Mesenteric fat pad (tissue), 1 donor: ENCODE data around the gene CASP4. TPM values are rescaled to one million over a fixed set of nuclear protein-coding genes. Genes with fewer than 3 reads are reported as not detected.
"Not testable (repeated sequence)": the region's sequence is repeated elsewhere in the genome, so short reads cannot be mapped to it uniquely, and the experiment has no call there.

ENCODE experiments used
- DNase-seq: peaks from one replicate; pipeline ENCODE4 v3.0.0-alpha.2; 2020; ENCODE audit warnings: low spot score
- total RNA-seq: library from RNA; stranded (reverse); fragmentation: NEBNext Ultra II Directional; extraction: Animal tissue kit (Norgen Biotek cat#: 25700); gene quantifications from one replicate; pipeline ENCODE4 v1.2.1, GENCODE V29; 2021
- donor health status: DM: yes; HTN: yes; CAD: no.

The CASP4 gene
- total RNA-seq, 1 donor from 2014 or later, result 75.8 TPM

DNA sequence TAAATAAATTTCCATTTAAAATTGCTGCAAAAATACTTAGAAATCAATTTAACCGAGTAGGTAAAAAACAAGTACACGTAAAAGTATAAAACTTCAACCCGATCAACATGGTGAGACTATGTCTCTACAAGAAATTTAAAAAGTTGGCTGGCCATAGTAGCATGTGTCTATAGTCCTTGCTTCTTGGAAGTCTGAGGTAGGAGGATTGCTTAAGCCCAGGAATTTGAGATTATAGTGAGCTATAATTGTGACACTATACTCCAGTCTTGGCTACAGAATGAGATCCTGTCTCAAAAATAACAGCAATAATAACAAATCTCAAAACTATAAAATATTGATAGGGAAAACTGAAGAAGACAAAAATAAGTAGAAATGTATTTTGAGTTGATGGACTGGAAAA is 11.1 kb downstream of the CASP4 start:
- no peak for DNase-seq

DNA sequence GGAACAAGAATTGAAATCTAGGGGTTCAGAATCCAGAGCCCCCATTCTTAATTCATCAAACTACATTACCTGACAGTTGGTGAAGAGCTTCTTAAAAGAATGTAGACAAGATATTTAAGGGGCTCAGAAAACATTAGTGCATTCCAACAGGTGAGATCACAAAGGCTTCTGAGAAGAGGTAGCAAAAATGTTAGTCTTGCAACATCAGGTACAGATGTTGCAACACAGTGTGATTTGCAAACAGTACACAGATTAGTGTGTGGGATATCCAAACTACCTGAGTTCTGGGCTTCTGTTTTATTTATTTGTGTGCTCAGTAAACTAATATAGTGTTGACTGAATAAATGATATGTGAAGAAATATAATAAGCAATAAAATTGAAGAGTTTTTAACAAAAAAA is 11.8 kb downstream of the CASP4 start:
- no peak for DNase-seq

DNA sequence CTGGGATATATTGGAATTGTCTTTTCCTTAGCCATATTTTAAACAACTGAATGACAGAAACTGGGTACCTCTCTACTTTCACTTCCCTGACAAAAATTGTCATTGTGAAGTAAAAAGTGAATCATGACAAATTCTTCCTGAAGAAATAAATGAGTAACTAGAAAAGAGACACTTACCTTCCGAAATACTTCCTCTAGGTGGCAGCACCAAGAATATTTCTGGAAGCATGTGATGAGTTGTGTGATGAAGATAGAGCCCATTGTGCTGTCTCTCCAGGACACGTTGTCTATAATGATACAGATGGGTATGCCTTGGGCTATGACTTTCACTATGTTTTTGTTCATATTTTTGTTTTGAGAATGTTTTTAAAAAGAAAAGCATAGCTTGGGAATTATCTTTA is 21.5 kb downstream of the CASP4 start:
- DNase-seq, result no peak

- no peak for DNase-seq
Observed at GRCh38 chr11:104944076-104944475, 24.3 kb downstream of the CASP4 start.

GRCh38 chr11:104943561-104943960 is 24.8 kb downstream of the CASP4 start:
- DNase-seq, result no peak

DNA sequence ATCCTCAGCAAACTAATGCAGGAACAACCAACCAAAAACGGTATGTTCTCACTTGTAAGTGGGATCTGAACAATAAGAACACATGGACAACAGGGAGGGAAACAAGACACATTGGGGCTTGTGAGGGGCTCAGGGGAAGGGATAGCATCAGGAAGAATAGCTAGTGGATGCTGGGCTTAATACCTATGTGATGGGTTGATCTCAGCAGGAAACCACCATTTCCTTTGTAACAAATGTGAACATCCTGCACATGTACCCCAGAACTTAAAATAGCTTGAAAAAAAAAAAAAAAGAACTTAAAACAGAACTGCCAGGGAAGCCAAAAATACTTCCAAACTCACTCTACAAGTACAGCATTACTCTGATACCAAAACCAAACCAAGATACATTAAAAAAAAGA is 33.8 kb downstream of the CASP4 start:
- no peak for DNase-seq

GRCh38 chr11:104934073-104934472 is 34.3 kb downstream of the CASP4 start:
- DNase-seq, result not testable (repeated sequence)

- no peak for DNase-seq
Observed at GRCh38 chr11:104928811-104929210, 39.6 kb downstream of the CASP4 start.

DNA sequence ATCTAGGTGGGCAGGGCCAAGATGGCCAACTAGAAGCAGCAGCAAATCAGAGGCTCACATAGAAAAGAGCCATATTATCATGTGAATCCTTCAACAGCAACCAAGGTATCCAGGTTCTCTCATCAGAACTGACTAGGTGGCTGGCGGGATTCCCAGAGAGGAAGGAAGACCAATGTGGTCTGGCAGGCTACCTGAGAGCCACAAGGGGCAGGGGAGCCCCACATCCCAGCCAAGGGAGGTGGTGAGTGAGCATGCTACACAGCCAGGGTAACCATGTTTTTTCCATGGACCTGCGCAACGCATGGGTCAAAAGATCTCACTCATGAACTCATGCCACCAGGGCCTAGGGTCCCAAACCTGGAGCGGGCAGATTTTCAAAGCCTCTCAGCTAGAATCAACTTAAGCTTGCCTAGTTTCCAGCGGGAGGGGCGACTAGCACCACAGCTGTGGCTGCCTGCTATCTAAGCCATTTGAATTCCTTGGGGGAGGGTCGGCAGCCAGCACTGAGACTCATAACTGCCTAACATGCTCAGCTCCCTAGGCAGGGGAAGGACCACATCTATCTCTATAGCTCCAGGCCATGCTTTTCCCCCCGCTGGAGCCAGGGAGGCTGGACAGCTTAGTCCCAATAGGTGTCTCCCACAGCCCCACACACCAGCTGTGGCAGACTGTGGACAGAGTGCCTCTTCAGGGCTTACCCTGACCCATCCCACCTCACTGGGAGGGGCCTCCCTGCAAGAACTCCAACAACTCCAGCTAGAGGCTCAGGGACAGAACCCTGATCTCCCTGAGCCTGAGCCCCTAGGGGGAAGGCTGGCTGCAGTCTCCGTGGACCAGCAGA is 41.4 kb downstream of the CASP4 start:
- no peak for DNase-seq

DNA sequence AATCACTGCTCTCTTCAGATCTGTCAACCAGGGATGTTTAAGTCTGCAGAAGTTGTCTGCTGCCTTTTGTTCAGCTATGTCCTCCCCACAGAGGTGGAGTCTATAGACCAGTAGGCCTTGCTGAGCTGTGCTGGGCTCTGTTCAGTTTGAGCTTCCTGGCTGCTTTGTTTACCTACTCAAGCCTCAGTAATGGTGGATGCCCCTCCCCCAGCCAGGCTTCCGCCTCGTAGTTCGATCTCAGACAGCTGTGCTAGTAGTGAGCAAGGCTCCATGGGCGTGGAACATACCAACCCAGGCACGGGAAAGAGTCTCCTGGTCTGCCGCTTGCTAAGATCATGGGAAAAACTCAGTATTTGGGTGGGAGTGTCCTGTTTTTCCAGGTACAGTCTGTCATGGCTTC is 42.5 kb downstream of the CASP4 start:
- no peak for DNase-seq

DNA sequence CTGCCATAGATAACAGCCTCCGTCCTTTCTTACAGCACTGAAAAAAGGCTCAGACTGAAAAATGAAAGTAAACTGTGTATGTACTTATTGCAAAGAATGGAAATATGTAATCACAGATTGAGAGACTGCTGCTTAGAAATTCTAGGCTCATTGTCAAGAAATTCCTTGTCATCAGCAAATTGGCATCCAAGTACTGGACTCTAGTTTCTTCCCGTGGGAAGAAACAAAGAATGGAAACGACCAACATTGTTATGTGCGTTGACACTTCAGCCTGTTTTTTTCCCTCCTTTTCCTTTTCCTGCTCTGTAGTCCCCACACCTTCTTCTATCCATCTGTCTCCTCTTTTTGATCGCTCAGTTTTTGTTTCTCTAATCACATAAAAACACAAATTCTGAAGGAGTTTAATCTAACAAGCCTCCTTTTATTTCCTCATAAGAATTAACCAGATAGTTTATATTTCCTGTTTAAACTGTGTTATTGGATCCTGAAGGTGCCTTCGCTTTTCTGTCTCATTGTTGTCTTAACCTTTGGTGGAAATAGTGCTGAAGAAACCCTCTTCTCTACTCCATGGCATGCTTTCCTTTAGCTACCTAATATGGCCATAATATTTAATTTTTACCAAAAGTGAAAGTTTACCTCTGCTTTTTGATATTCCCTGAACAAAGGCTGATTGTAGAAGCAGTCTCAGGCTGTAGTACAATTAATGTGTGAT is 50.1 kb downstream of the CASP4 start:
- DNase-seq, result no peak

DNA sequence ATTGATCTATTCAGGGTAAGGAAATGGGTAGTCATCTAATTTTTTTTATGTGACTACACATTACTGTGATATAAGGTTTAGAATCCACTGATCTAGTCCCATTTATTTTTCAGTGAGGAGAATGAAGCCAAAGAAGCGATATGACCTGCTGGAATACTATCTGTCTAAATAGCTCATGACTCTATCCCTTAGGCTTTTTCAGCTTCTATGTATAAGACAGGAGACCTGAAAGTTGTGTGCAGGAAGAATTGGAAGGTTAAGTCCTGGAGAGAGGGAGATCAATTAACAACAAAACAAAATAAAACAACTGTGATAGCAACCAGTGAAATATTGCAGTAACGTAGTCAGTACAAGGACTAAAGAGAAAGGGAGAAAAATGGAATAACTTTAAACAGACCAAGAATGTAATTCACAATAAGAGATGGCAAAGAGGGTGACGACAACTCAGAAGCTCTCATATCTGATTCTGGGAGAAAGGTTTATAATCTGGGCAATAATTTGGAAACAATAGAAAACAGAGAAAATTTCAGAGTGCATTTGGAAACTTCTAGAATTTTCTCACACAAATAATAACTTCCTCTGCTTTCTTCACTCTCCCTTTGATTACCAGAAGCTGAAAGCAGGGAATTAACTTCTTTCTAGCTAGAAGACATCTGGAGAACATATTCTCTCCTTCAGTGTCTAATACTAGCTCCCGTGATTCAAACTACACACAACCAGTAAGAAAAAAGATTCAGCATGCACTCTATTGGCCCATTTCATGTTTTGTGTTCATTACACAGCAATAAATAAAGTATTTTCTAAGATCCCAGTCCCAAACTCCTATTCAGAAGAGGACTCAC is 50.9 kb downstream of the CASP4 start:
- no peak for DNase-seq

GRCh38 chr11:104916442-104916841 is 51.9 kb downstream of the CASP4 start:
- DNase-seq, result no peak

DNA sequence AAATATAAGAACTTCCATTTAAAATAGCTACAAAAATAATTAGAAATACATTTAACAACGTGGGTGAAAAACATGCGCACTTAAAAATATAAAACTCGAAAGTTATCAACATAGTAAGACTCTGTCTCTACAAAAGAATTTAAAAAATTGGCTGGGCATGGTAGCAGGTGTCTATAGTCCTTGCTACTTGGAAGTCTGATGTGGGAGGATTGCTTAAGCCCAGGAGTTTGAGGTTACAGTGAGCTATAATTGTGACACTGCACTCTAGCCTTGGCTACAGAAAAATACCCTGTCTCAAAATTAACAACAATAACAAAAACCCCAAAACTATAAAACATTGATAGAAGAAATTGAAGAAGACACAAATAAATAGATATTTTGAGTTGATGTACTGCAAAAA is 56.3 kb downstream of the CASP4 start:
- DNase-seq, result no peak

DNA sequence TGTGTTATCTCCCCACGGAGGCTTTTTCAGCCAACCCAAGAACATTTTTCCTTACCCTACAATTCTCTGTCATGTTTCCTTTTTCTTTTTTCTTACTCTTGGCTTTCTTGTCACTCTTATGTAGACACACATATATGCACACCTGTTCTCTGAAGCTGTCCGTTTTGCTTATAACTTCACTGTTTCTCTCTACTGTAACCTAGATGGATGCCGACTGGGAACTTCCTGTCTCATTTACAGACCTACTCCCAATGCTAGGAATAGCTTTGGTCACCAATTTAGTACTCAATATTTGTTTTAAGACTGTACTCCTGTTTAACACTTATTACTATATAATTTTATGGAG is 60.2 kb downstream of the CASP4 start:
- no peak for DNase-seq

DNA sequence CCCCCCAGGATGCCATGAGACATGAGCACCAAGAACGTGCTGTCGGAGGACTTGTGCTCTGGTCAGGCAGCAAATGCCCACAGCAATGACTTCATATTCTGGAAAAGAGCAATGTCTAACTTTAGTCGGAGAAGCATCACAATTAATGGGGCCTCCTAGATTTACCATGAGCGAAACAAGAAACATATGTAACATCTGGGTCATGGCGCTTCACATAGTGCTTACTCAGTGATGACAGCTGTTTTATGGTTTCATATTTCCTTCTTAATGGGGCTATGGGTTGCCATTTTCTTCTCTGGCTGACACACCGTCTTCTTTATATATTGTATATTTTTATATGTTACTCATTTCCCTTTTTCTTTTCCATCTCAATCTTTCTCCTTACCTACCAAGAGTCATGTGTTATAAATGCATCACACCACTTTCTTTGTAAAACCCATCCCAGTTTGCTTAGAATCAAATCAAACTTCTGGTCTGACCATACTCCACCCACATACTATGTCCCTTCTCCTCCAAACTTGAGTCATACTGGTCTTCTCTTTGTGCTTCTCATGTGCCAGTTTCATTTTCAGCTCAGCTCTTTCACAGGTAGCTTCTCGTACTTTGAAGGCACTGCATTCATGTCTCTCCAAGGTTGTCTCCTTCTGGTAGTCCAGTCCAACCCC is 60.7 kb downstream of the CASP4 start:
- DNase-seq, result no peak

DNA sequence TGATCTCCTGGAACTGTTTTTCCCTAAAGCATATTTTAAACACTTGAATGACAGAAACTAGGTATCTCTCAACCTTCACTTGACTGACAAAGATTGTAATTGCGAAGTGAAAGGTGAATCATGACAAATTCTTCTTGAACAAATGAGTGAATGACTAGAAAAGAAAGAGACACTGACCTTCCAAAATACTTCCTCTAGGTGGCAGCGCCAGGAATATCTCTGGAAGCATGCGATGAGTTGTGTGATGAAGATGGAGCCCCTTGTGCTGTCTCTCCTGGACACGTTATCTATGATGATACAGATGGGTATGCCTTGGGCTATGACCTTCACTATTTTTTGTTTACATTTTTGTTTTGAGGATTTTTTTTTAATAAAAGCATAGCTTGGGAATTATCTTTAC is 63.1 kb downstream of the CASP4 start:
- DNase-seq, result no peak

DNA sequence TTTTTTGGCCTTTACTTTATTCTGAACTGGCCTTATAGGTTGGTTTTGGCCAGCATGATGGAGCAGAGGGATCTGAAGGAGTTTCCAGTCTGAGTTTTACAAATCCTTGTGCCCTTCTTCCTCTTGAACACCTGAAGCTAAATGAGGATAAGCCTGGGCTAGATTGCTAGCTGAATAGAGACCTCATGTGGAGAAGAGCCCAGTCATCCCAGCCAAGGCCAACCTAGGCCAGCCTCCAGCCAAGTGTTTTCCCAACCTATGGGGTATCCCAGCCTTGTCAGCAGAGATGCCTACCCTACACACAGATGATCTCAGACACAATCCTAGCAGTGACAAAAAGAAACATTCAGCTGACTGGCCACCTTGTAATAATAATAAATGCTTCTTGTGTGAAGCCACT is 69.1 kb downstream of the CASP4 start:
- DNase-seq, result no peak

- DNase-seq, result no peak
Observed at GRCh38 chr11:104898685-104899013, 69.7 kb downstream of the CASP4 start.

GRCh38 chr11:104897891-104898684 is 70.3 kb downstream of the CASP4 start, which contains the start of gene CASP12:
TSS of gene CASP12 (minus strand) at chr11:104898460.
- DNase-seq, result no peak

GRCh38 chr11:104895634-104896033 is 72.7 kb downstream of the CASP4 start:
- DNase-seq, result no peak
